K562 (cell line): ENCODE measurements around the gene KLF1. TPM values are rescaled to one million over a fixed set of nuclear protein-coding genes. Genes with fewer than 3 reads are reported as not detected.

Experiments
- ATF3 ChIP-seq, 2 experiments: fragments of 450-650 bp in 1 of 2; sonication (generic) in 1 of 2; formaldehyde crosslinking in 1 of 2; IDR thresholded peaks in 1 of 2; conservative IDR thresholded peaks in 1 of 2; 2 replicates each; pipeline versions ENCODE4 v1.6.1 to v1.8.1; 2016 to 2023; ENCODE audit warnings: mild to moderate bottlenecking in 2 of 2, moderate library complexity in 2 of 2, inconsistent platforms in 1 of 2, missing genetic modification reagents in 1 of 2
- CBFA2T2 ChIP-seq: fragments of 450-650 bp; conservative IDR thresholded peaks from 2 replicates; pipeline ENCODE4 v1.6.1; 2017; ENCODE audit warnings: mild to moderate bottlenecking
- CXXC5 ChIP-seq: fragments of 250-450 bp; sonication (Bioruptor Pico); IDR thresholded peaks from 2 replicates; pipeline ENCODE4 v1.8.0; 2022; ENCODE audit warnings: inconsistent platforms, mild to moderate bottlenecking, moderate library complexity
- GMEB1 ChIP-seq: fragments of 250-450 bp; sonication (Bioruptor Pico); IDR thresholded peaks from 2 replicates; pipeline ENCODE4 v1.4.0; 2020; ENCODE audit warnings: mild to moderate bottlenecking
- KAT7 ChIP-seq: sonication (generic); formaldehyde crosslinking; IDR thresholded peaks from 2 replicates; pipeline ENCODE4 v1.8.0; 2022; ENCODE audit warnings: missing genetic modification reagents, mild to moderate bottlenecking, borderline replicate concordance
- MBD1 ChIP-seq: fragments of 250-450 bp; sonication (Bioruptor Pico); IDR thresholded peaks from 2 replicates; pipeline ENCODE4 v1.8.0; 2022; ENCODE audit warnings: inconsistent platforms
- NBN ChIP-seq: fragments of 450-650 bp; IDR thresholded peaks from 2 replicates; pipeline ENCODE4 v1.6.1; 2016; ENCODE audit warnings: low read depth, mild to moderate bottlenecking
- NCOR1 ChIP-seq: fragments of 450-650 bp; IDR thresholded peaks from 2 replicates; pipeline ENCODE4 v1.6.1; 2016; ENCODE audit warnings: mild to moderate bottlenecking, moderate library complexity
- NR2C2 ChIP-seq, 2 experiments: fragments of 200-800 bp in 1 of 2; sonication (Bioruptor generic) in 1 of 2; sonication (generic) in 1 of 2; formaldehyde crosslinking in 1 of 2; IDR thresholded peaks; 2 replicates each; pipeline versions ENCODE4 v1.6.1 to v1.8.0; 2016 to 2022; ENCODE audit warnings: mild to moderate bottlenecking in 1 of 2, missing compliant biosample characterization in 1 of 2, missing genetic modification characterization in 1 of 2, missing genetic modification reagents in 1 of 2
- OTX1 ChIP-seq: fragments of 450-650 bp; formaldehyde crosslinking; IDR thresholded peaks from 2 replicates; pipeline ENCODE4 v1.4.0; 2022; ENCODE audit warnings: mild to moderate bottlenecking
- POLR2AphosphoS2 ChIP-seq: IDR thresholded peaks from 2 replicates; pipeline ENCODE4 v1.6.1; 2012; ENCODE audit warnings: low read length, improper control_type of control experiment
- RFX7 ChIP-seq: fragments of 250-450 bp; sonication (Bioruptor Pico); IDR thresholded peaks from 2 replicates; pipeline ENCODE4 v1.5.1; 2021; ENCODE audit warnings: mild to moderate bottlenecking
- SOX6 ChIP-seq: fragments of 450-650 bp; IDR thresholded peaks from 2 replicates; pipeline ENCODE4 v1.6.1; 2014; ENCODE audit warnings: mild to moderate bottlenecking
- TEAD1 ChIP-seq, 2 experiments: fragments of 450-650 bp in 1 of 2; sonication (generic) in 1 of 2; formaldehyde crosslinking; IDR thresholded peaks; 2 replicates each; pipeline versions ENCODE4 v1.4.0 to v1.8.0; 2020 to 2022; ENCODE audit warnings: mild to moderate bottlenecking in 2 of 2, missing genetic modification reagents in 1 of 2
- YY1 ChIP-seq, 3 experiments: IDR thresholded peaks; 2 replicates each; pipeline ENCODE4 v1.6.1; 2011; ENCODE audit warnings: low read length in 2 of 3, mild to moderate bottlenecking in 2 of 3, moderate library complexity in 2 of 3, borderline replicate concordance in 1 of 3, control low read depth in 1 of 3, low read depth in 1 of 3; ENCODE audit not compliant: insufficient read depth in 3 of 3, insufficient replicate concordance in 2 of 3, control insufficient read depth in 1 of 3, insufficient read length in 1 of 3; ENCODE audit errors: extremely low read depth in 1 of 3
- ZBTB9 ChIP-seq: fragments of 450-650 bp; formaldehyde crosslinking; IDR thresholded peaks from 2 replicates; pipeline ENCODE4 v1.4.0; 2020; ENCODE audit warnings: mild to moderate bottlenecking, moderate library complexity
- ZKSCAN3 ChIP-seq: fragments of 250-450 bp; sonication (Bioruptor Pico); IDR thresholded peaks from 2 replicates; pipeline ENCODE4 v1.4.0; 2020
- ZNF12 ChIP-seq: sonication (generic); formaldehyde crosslinking; IDR thresholded peaks from 2 replicates; pipeline ENCODE4 v1.4.0; 2020; ENCODE audit warnings: mild to moderate bottlenecking, missing genetic modification reagents
- ZNF134 ChIP-seq: fragments of 250-450 bp; sonication (Bioruptor Pico); conservative IDR thresholded peaks from 2 replicates; pipeline ENCODE4 v1.4.0; 2020
- ZNF165 ChIP-seq: fragments of 250-450 bp; sonication (Bioruptor Pico); IDR thresholded peaks from 2 replicates; pipeline ENCODE4 v1.4.0; 2020; ENCODE audit warnings: borderline replicate concordance
- ZNF282 ChIP-seq: sonication (generic); formaldehyde crosslinking; IDR thresholded peaks from 2 replicates; pipeline ENCODE4 v1.8.1; 2023; ENCODE audit warnings: missing genetic modification reagents
- ZNF431 ChIP-seq: sonication (generic); formaldehyde crosslinking; IDR thresholded peaks from 2 replicates; pipeline ENCODE4 v1.8.0; 2022; ENCODE audit warnings: mild to moderate bottlenecking, missing genetic modification reagents
- polyA plus RNA-seq, 8 experiments: library from polyadenylated mRNA; depleted of rRNA in 4 of 8; stranded (reverse) in 5 of 8; unstranded in 3 of 8; fragments of >200 nt; fragmentation: Nextera tagmentation in 2 of 8; fragmentation: Illumina TruSeq in 1 of 8; extraction: Ambion mirVana in 2 of 8; extraction: Trizol in 1 of 8; gene quantifications; 2 replicates each; pipeline versions ENCODE4 v1.2.1 to v1.2.3, GENCODE V29; 2011 to 2014; ENCODE audit warnings: inconsistent platforms in 1 of 8, missing spikeins in 1 of 8
- total RNA-seq, 7 experiments: library from RNA; depleted of rRNA in 6 of 7; stranded (reverse); fragments of >200 nt in 6 of 7; fragmentation: Illumina TruSeq in 2 of 7; extraction: Trizol in 2 of 7; gene quantifications; 2 replicates each; pipeline versions ENCODE4 v1.2.1 to v1.2.3, GENCODE V29; 2011 to 2021; ENCODE audit warnings: low replicate concordance in 1 of 7

Gene KLF1
- total and polyA plus RNA-seq, 9 of the 15 experiments (the other 6 are each of a cell fraction or from before 2014, with no cell fraction given) = 8.4 to 163 (median 47.3) TPM

GRCh38 chr19:12886969-12887747 is at the start of gene KLF1 (continued):
- peak; percentile 58; the same call in 1 of the 2 replicates for TF ChIP-seq POLR2AphosphoS2
- TF ChIP-seq NCOR1 = peak; percentile 93
- TF ChIP-seq ZNF282 (CRISPR knock-in tag) = no peak
- peak; percentile 97 for TF ChIP-seq KAT7 (CRISPR knock-in tag)
- TF ChIP-seq CXXC5 = peak; percentile 85
- no peak for TF ChIP-seq MBD1
- TF ChIP-seq ZNF134 (CRISPR knock-in tag) = no peak
- peak; percentile 95 for TF ChIP-seq ZKSCAN3 (CRISPR knock-in tag)
- TF ChIP-seq NR2C2 (CRISPR knock-in tag; IDR thresholded peaks at IDR 0.05) = no peak
- TF ChIP-seq NR2C2 (tag; IDR thresholded peaks at IDR 0.05) = no peak; the same call in 1 of the 2 replicates
- TF ChIP-seq ATF3 (IDR thresholded peaks at IDR 0.05) = no peak
- no peak for TF ChIP-seq ATF3 (CRISPR knock-in tag; conservative IDR thresholded peaks at IDR 0.05)
- TF ChIP-seq SOX6 = peak; percentile 79
- TF ChIP-seq RFX7 (CRISPR knock-in tag) = no peak
- no peak for TF ChIP-seq ZNF165 (CRISPR knock-in tag)
- TF ChIP-seq GMEB1 (CRISPR knock-in tag) = no peak
- peak in 1 of 3 experiments; percentile 50 for TF ChIP-seq YY1 (IDR thresholded peaks at IDR 0.05; ENCODE audit: borderline replicate concordance in 1 of 3, control insufficient read depth in 1 of 3, extremely low read depth in 1 of 3, insufficient read depth in 3 of 3, insufficient read length in 1 of 3, insufficient replicate concordance in 2 of 3, low read depth in 1 of 3, low read length in 2 of 3)
- no peak; a peak in 1 of 4 replicates for TF ChIP-seq TEAD1 (CRISPR knock-in tag; IDR thresholded peaks at IDR 0.05)
- peak; percentile 68; the same call in 1 of the 2 replicates for TF ChIP-seq NBN
- TF ChIP-seq ZNF12 (CRISPR knock-in tag) = 0 out of 2 replicates have a peak, but pooled peaks have one; percentile 48
- TF ChIP-seq OTX1 = no peak
- TF ChIP-seq ZBTB9 = peak; percentile 50; the same call in 1 of the 2 replicates
- TF ChIP-seq CBFA2T2 = peak; percentile 91
- no peak for TF ChIP-seq ZNF431 (CRISPR knock-in tag)
